A673 (cell line): Measurements from ENCODE around the gene TRPM6.

Experiments used
- EZH2 ChIP-seq: fragments of 200-600 bp; sonication (generic); IDR thresholded peaks from 2 replicates; pipeline ENCODE4 v1.6.1; 2017; ENCODE audit warnings: borderline replicate concordance, low read depth, mild to moderate bottlenecking, mixed read lengths, antibody characterized with exemption, low read length; ENCODE audit not compliant: poor library complexity, severe bottlenecking
- TF ChIP-seq, protein P1 (sequence below): fragments of 300-800, 200-600 bp; sonication (generic); conservative IDR thresholded peaks from 2 replicates; pipeline ENCODE4 v1.5.1; 2017; ENCODE audit warnings: low read depth, mild to moderate bottlenecking, antibody characterized with exemption, low read length, moderate library complexity, mixed read lengths

DNA sequence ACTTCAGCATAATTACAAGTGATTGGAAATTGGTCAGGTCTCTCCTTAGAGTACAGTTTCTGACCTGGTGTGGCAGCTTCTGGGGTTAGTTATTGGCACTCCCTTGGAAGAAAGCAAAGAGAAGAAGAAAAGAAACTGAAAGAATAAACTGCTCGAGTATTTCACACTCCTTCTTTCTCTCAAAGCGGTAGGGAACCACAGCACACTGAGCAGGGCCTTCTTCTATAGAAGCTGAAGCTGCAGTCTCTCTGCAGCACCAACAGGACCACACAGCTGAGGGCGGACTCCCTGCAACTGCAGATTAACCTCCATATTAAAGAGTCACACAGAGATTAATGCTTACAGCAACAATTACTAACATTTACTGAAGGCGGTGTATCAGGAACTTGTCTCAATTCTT, 152.0 kb downstream of the TRPM6 start:
- TF ChIP-seq, protein P1, sequence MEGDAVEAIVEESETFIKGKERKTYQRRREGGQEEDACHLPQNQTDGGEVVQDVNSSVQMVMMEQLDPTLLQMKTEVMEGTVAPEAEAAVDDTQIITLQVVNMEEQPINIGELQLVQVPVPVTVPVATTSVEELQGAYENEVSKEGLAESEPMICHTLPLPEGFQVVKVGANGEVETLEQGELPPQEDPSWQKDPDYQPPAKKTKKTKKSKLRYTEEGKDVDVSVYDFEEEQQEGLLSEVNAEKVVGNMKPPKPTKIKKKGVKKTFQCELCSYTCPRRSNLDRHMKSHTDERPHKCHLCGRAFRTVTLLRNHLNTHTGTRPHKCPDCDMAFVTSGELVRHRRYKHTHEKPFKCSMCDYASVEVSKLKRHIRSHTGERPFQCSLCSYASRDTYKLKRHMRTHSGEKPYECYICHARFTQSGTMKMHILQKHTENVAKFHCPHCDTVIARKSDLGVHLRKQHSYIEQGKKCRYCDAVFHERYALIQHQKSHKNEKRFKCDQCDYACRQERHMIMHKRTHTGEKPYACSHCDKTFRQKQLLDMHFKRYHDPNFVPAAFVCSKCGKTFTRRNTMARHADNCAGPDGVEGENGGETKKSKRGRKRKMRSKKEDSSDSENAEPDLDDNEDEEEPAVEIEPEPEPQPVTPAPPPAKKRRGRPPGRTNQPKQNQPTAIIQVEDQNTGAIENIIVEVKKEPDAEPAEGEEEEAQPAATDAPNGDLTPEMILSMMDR, result no peak
- TF ChIP-seq EZH2, result no peak
